ENCODE data around the gene KCNQ1. TPM values are rescaled to one million over a fixed set of nuclear protein-coding genes. Genes with fewer than 3 reads are reported as not detected.

KCNQ1 gene
- polyA plus RNA-seq, 1 experiment, result not detected

- Histone ChIP-seq H3K27me3 (ENCODE audit: control insufficient read depth, insufficient read depth, low read length) (peaks cover 52% of the 10 kb centered on the region), H3K9me3 (ENCODE audit: control insufficient read depth, insufficient read depth, low read length) (no peaks in the 10 kb centered on the region; the same call in 1 of the 2 replicates), H3K4me3 (ENCODE audit: low read depth, low read length) (no peak overlapping the region), H3K27ac (ENCODE audit: low read depth, low read length) (no peak overlapping the region)
- CTCF ChIA-PET, result no interaction called here
- TF ChIP-seq CTCF (IDR thresholded peaks at IDR 0.05; ENCODE audit: low read depth, low read length), result no peak
- POLR2A ChIA-PET, result no interaction called here
- no peak for DNase-seq (ENCODE audit: low read depth, low spot score)
Measured at GRCh38 chr11:2716376-2717095, 271.7 kb downstream of the KCNQ1 start.

DNA sequence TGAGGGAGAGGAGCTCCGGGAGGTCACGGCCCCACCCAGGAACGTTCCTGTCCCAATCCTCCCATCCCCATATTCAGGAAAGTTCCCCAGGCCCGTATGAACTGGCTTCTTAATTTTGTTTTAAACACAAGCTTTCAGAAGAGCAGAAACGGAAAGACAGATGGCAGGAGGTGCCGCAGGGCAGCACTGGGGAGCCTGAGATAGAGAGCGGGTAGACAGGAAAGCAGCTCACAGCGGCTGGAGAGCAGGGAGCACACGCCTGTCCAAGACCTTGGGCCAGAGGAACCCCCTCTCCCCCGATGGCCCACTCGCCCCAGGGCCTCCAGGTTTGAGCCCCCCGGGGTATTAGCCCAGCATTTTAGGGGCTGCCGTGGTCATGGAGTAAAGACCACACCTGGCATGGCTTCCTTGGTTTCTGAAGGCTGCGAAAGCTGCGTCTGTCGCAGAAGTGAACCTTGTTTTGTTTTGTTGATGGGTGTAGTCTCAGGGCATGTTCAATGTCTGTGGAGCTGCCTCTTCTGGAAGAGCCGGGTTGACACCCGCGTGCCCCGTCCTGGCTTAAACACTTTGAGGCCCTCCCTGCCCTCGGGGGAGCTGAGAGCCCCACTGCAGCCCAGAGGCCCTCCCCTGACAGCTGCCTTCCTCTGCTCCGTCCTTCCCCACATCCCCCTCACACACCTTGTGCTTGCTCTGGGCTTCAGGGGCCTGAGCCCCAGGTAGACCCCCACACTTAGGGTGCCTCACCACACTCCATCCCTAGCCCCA, 272.9 kb downstream of the KCNQ1 start:
- Histone ChIP-seq H3K27ac (ENCODE audit: low read depth, low read length) (no peak overlapping the region), H3K4me3 (ENCODE audit: low read depth, low read length) (no peak overlapping the region), H3K9me3 (ENCODE audit: control insufficient read depth, insufficient read depth, low read length) (no peaks in the 10 kb centered on the region; the same call in 1 of the 2 replicates), H3K27me3 (ENCODE audit: control insufficient read depth, insufficient read depth, low read length) (peaks cover 55% of the 10 kb centered on the region)
- CTCF ChIA-PET, result no interaction called here
- no peak for TF ChIP-seq CTCF (IDR thresholded peaks at IDR 0.05; ENCODE audit: low read depth, low read length)
- no peak for DNase-seq (ENCODE audit: low read depth, low spot score)
- POLR2A ChIA-PET, result interaction anchor here (0.8 kb wide), 1 partner anchor 18 kb away, joined by 5 read pairs; the partner anchor contains the start of gene KCNQ1OT1

DNA sequence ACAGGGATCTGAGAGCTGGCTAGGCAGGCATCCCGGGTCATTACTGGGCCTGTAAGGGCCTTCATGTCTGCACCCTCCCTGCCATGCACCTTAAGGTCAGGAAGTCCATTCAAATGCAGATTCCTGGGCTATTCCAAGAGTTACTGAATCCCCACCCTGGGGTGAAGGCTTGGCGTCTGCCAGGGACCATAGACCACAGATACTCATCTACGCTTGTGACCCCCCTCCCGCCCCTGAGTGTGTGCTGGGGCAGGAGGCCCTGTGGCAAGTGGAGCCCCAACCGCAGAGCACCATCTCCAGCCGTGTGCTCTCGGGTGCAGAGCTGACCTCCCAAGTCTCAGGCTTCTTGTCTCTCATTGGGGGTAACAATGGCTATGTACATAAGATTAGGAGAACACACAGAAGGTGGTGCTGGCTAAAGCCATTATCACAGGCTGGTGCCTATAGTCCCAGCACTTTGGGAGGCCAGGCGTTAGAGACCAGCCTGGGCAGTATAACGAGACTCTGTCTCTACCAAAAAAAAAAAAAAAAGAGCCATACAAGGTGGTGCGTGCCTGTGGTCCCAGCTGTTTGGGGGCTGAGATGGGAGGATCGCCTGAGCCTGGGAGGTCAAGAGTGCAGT, 274.1 kb downstream of the KCNQ1 start:
- H3K27ac ChIP-seq (ENCODE audit: low read depth, low read length), result no peak overlapping the region
- H3K27me3 ChIP-seq (ENCODE audit: control insufficient read depth, insufficient read depth, low read length), result peaks cover 53% of the 10 kb centered on the region
- TF ChIP-seq CTCF (IDR thresholded peaks at IDR 0.05; ENCODE audit: low read depth, low read length), result no peak
- POLR2A ChIA-PET, result no interaction called here
- DNase-seq (ENCODE audit: low read depth, low spot score), result no peak
- CTCF ChIA-PET, result no interaction called here
- H3K9me3 ChIP-seq (ENCODE audit: control insufficient read depth, insufficient read depth, low read length), result no peaks in the 10 kb centered on the region; the same call in 1 of the 2 replicates
- H3K4me3 ChIP-seq (ENCODE audit: low read depth, low read length), result no peak overlapping the region

DNA sequence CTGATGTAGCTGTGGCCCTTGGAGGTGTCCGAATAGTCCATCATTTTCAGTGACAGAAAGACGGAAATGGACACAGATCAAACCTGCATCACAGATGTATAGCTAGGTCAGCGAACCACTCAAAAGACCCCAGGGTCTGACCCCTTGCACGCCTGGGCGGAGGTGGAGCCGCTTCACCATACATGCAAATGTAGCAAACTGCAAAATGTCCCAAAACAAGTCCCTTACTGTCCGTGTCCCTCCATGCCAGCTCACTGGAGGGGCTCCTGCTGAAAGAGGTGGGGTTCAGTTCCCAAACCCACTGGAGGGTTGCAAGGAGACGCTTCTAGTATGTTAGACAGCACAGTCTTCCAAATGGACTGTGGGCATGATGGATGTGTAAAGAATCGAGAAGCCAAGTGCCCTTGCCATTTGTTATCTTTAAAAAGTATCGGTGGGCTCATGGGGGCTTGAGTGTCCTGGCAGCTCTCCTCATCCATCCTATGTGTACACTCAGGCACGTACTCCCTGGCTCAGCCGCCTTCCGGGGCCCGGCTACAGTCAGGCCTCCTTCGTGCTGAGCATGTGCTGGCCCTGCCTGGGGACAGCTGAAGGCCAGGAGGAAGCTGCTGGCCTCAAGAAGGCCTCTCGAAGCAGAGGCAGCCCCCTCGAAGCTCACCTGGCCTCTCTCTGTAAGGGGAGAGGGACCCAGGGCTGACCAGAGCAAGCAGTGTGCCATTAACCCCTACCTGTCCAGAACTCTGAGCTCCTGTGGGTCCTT, 275.2 kb downstream of the KCNQ1 start:
- ChIA-PET POLR2A (no interaction called here), CTCF (no interaction called here)
- Histone ChIP-seq H3K27me3 (ENCODE audit: control insufficient read depth, insufficient read depth, low read length) (peaks cover 55% of the 10 kb centered on the region), H3K27ac (ENCODE audit: low read depth, low read length) (no peak overlapping the region), H3K9me3 (ENCODE audit: control insufficient read depth, insufficient read depth, low read length) (no peaks in the 10 kb centered on the region; the same call in 1 of the 2 replicates), H3K4me3 (ENCODE audit: low read depth, low read length) (no peak overlapping the region)
- no peak for TF ChIP-seq CTCF (IDR thresholded peaks at IDR 0.05; ENCODE audit: low read depth, low read length)
- DNase-seq (ENCODE audit: low read depth, low spot score), result no peak

Data from AG04450 (cell line).